Panc1 (cell line): ENCODE measurements around the gene B3GAT3. TPM values are rescaled to one million over a fixed set of nuclear protein-coding genes. Genes with fewer than 3 reads are reported as not detected.

Experiments
- ATAC-seq: fragments of 200-7000 bp; cut with Tn5 transposase; 2 replicates; pipeline ENCODE4 v1.9.1; 2020; ENCODE audit warnings: mild to moderate bottlenecking, moderate library complexity
- BruUV-seq: library from RNA; stranded (reverse); fragments of 400-500 nt; replicated peaks from 2 replicates; lab custom pipeline; 2021; lab: Mats Ljungman, UMichigan
- CTCF ChIA-PET: fragments of 300-600 bp; sonication (Branson Sonifier 250); formaldehyde crosslinking; loops from one replicate; lab custom pipeline; 2022; ENCODE audit warnings: antibody characterized with exemption; lab: Charles Lee
- POLR2A ChIA-PET: fragments of 300-600 bp; sonication (Branson Sonifier 250); formaldehyde crosslinking; loops from one replicate; lab custom pipeline; 2022; ENCODE audit warnings: antibody characterized with exemption; lab: Charles Lee
- DNase-seq: peaks from one replicate; pipeline ENCODE4 v3.0.0-alpha.2; 2010; ENCODE audit warnings: low read depth, low spot score
- H3K27ac ChIP-seq: 2 replicates; pipeline ENCODE4 v1.5.1; 2011; ENCODE audit warnings: mild to moderate bottlenecking, low read length, inconsistent platforms
- H3K27me3 ChIP-seq: fragments of 200-500 bp; sonication (Bioruptor generic); 2 replicates; pipeline ENCODE4 v1.6.0; 2014; ENCODE audit warnings: low read length, inconsistent platforms; ENCODE audit not compliant: control insufficient read depth, insufficient read depth
- H3K36me3 ChIP-seq: fragments of 200-500 bp; sonication (Bioruptor generic); 2 replicates; pipeline ENCODE4 v1.5.1; 2014; ENCODE audit warnings: inconsistent platforms, mild to moderate bottlenecking, low read length, moderate library complexity; ENCODE audit not compliant: control insufficient read depth, insufficient read depth
- H3K4me1 ChIP-seq: 2 replicates; pipeline ENCODE4 v1.5.1; 2011; ENCODE audit warnings: inconsistent platforms, mild to moderate bottlenecking, low read length, moderate library complexity; ENCODE audit not compliant: control insufficient read depth, insufficient read depth
- H3K4me3 ChIP-seq, 2 experiments: 2 replicates each; pipeline ENCODE4 v1.5.1; 2011 to 2012; ENCODE audit warnings: low read depth in 2 of 2, low read length in 2 of 2, mild to moderate bottlenecking in 2 of 2, inconsistent platforms in 1 of 2, moderate library complexity in 1 of 2
- H3K9me3 ChIP-seq: fragments of 200-500 bp; sonication (Bioruptor generic); 2 replicates; pipeline ENCODE4 v1.5.1; 2014; ENCODE audit warnings: low read depth, mild to moderate bottlenecking, inconsistent platforms, low read length, moderate library complexity; ENCODE audit not compliant: control insufficient read depth, insufficient read depth
- POLR2AphosphoS5 ChIP-seq: IDR thresholded peaks from 2 replicates; pipeline ENCODE4 v1.6.1; 2012; ENCODE audit warnings: mild to moderate bottlenecking, low read depth, low read length, moderate library complexity
- SIN3A ChIP-seq: IDR thresholded peaks from 2 replicates; pipeline ENCODE4 v1.6.1; 2012; ENCODE audit warnings: low read depth, mild to moderate bottlenecking, low read length, moderate library complexity, borderline replicate concordance; ENCODE audit not compliant: insufficient read depth
- TCF7L2 ChIP-seq: IDR thresholded peaks from 2 replicates; pipeline ENCODE4 v1.6.1; 2011; ENCODE audit warnings: mild to moderate bottlenecking, low read depth, low read length, inconsistent platforms
- in situ Hi-C: cut with HindIII; loops from 2 replicates; pipeline ENCODE4 v1.10.0; 2016; ENCODE audit warnings: low sequenced_read_pairs, low pct_unique_long_range_greater_than_20kb
- intact Hi-C: fragments of 100-400 bp; cut with micrococcal nuclease; formaldehyde crosslinking; loops from one replicate; pipeline ENCODE4 v1.10.0; 2022; ENCODE audit not compliant: unreplicated experiment
- total RNA-seq: library from RNA; stranded (reverse); gene quantifications from one replicate; pipeline ENCODE4 v1.2.1, GENCODE V29; 2021; ENCODE audit not compliant: unreplicated experiment
- TF ChIP-seq, protein P1 (sequence below), 2 experiments: IDR thresholded peaks; 2 replicates each; pipeline ENCODE4 v1.6.1; 2011 to 2012; ENCODE audit warnings: low read depth in 2 of 2, control low read depth in 1 of 2, low read length in 1 of 2, mild to moderate bottlenecking in 1 of 2, moderate library complexity in 1 of 2; ENCODE audit not compliant: insufficient read depth in 1 of 2
- TF ChIP-seq, protein P2 (sequence below): fragments of 450-650 bp; IDR thresholded peaks from 2 replicates; pipeline ENCODE4 v1.5.1; 2017; ENCODE audit warnings: mild to moderate bottlenecking

Gene B3GAT3
- total RNA-seq, 1 experiment from 2014 or later: 68.2 TPM

DNA sequence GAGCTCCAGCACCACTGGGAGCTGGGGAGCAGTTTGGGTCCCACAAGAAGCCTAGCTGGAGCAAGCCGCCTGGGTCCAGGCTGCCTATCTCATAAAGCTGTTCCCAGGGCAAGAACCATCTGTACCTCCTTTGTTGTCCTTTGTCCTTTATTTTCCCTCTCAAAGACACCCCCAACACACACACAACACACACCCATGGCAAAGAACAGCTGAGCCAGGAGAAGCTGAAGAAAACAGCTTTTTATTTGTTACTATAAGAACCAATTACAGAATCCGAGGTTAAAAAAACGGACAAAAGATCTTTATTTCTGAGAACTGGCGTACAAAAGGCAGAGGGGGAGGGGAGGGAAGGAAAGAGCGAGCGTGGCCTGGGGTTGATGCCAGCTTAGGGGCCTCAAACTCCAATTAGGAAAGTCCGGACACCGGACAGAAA, 28.8 kb downstream of the B3GAT3 start:
- H3K4me1 ChIP-seq: peaks cover 21% of the 10 kb centered on the region
- intact Hi-C loops (no loop called here), in situ Hi-C loops (no loop called here)
- TF ChIP-seq POLR2AphosphoS5 (no peak), SIN3A (no peak), TCF7L2 (no peak)
- TF ChIP-seq, protein P1, sequence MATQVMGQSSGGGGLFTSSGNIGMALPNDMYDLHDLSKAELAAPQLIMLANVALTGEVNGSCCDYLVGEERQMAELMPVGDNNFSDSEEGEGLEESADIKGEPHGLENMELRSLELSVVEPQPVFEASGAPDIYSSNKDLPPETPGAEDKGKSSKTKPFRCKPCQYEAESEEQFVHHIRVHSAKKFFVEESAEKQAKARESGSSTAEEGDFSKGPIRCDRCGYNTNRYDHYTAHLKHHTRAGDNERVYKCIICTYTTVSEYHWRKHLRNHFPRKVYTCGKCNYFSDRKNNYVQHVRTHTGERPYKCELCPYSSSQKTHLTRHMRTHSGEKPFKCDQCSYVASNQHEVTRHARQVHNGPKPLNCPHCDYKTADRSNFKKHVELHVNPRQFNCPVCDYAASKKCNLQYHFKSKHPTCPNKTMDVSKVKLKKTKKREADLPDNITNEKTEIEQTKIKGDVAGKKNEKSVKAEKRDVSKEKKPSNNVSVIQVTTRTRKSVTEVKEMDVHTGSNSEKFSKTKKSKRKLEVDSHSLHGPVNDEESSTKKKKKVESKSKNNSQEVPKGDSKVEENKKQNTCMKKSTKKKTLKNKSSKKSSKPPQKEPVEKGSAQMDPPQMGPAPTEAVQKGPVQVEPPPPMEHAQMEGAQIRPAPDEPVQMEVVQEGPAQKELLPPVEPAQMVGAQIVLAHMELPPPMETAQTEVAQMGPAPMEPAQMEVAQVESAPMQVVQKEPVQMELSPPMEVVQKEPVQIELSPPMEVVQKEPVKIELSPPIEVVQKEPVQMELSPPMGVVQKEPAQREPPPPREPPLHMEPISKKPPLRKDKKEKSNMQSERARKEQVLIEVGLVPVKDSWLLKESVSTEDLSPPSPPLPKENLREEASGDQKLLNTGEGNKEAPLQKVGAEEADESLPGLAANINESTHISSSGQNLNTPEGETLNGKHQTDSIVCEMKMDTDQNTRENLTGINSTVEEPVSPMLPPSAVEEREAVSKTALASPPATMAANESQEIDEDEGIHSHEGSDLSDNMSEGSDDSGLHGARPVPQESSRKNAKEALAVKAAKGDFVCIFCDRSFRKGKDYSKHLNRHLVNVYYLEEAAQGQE (IDR thresholded peaks at IDR 0.05; ENCODE audit: insufficient read depth in 1 of 2, low read depth in 2 of 2, low read length in 1 of 2): no peak
- TF ChIP-seq, protein P2, sequence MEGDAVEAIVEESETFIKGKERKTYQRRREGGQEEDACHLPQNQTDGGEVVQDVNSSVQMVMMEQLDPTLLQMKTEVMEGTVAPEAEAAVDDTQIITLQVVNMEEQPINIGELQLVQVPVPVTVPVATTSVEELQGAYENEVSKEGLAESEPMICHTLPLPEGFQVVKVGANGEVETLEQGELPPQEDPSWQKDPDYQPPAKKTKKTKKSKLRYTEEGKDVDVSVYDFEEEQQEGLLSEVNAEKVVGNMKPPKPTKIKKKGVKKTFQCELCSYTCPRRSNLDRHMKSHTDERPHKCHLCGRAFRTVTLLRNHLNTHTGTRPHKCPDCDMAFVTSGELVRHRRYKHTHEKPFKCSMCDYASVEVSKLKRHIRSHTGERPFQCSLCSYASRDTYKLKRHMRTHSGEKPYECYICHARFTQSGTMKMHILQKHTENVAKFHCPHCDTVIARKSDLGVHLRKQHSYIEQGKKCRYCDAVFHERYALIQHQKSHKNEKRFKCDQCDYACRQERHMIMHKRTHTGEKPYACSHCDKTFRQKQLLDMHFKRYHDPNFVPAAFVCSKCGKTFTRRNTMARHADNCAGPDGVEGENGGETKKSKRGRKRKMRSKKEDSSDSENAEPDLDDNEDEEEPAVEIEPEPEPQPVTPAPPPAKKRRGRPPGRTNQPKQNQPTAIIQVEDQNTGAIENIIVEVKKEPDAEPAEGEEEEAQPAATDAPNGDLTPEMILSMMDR: no peak
- ATAC-seq (no peak), DNase-seq (no peak)
- CTCF ChIA-PET: interaction anchor here (0.6 to 0.7 kb wide), 2 partner anchors 31 to 184 kb away, joined by 3 to 8 read pairs; no protein-coding TSS in a partner anchor
- H3K9me3 ChIP-seq: no peaks in the 10 kb centered on the region
- H3K27me3 ChIP-seq: no peaks in the 10 kb centered on the region
- no TSS peak for BruUV-seq
- no peak overlapping the region for H3K4me3 ChIP-seq
- peak overlapping the region; percentile 91 for H3K27ac ChIP-seq
- peaks cover 17% of the 10 kb centered on the region for H3K36me3 ChIP-seq
- POLR2A ChIA-PET: interaction anchor here (0.6 kb wide), 1 partner anchor 152 kb away, joined by 7 read pairs; no protein-coding TSS in a partner anchor

DNA sequence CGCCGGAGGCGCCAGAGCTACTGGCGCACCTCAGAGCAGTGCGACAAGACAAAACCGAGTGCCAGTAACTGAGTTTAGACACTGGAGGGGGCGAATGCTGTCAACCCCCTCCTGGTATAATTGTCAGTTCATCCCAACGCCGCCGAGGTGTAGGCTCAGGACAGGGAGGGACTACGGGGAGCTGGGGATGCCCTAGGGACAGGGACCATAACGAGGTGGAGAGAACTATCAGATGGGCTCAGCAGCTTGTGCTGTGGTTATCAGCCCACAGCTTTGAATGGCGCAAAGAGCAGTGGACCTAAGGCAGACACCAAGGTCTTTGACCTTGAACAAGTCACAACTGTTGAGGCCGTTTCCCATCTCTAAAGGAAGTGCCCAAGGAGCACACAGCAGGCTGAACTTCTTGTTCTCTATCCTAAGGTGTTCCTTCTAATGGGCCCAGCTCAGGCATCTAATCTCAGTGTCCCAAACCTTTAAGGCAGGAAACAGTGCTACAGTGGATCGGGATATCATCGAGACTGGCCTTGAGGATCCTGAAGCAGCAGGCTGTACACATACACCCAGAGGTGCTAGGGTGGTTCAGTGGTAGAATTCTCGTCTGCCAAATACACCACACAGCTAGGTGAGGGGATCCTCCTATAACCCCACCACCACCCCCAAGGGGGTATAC, 29.5 kb downstream of the B3GAT3 start:
- peak; percentile 55; the same call in 1 of the 2 replicates for TF ChIP-seq POLR2AphosphoS5
- TF ChIP-seq, protein P2: no peak
- in situ Hi-C loops: no loop called here
- ChIA-PET CTCF (interaction anchor here (0.6 kb wide), 1 partner anchor 185 kb away, joined by 3 read pairs; no protein-coding TSS in a partner anchor), POLR2A (interaction anchor here (0.6 to 1.7 kb wide), 7 partner anchors 9 to 151 kb away, joined by 3 to 20 read pairs (median 7); partner anchors contain the start of genes AHNAK, C11orf98, CSKMT and EEF1G)
- intact Hi-C loops: no loop called here
- Histone ChIP-seq H3K27me3 (no peaks in the 10 kb centered on the region), H3K36me3 (peaks cover 14% of the 10 kb centered on the region), H3K27ac (peak overlapping the region; percentile 91), H3K9me3 (no peaks in the 10 kb centered on the region), H3K4me3 (peak overlapping the region; percentile 74 to 86), H3K4me1 (peaks cover 24% of the 10 kb centered on the region)
- BruUV-seq: TSS peak; percentile 99
- ATAC-seq: no peak; the same call in 1 of the 2 replicates
- no peak for DNase-seq
